Muscle of leg (tissue), 11 donors: ENCODE results near the gene CPA4. TPM values are rescaled to one million over a fixed set of nuclear protein-coding genes. Genes with fewer than 3 reads are reported as not detected.
"Not testable (repeated sequence)": the region's sequence is repeated elsewhere in the genome, so short reads cannot be mapped to it uniquely, and the experiment has no call there.

Experiments used
- DNase-seq: peaks from one replicate; pipeline ENCODE4 v3.0.0; 2013
- H3K27ac ChIP-seq: one replicate; pipeline ENCODE4 v1.5.1; 2013; ENCODE audit warnings: mild to moderate bottlenecking, low read length, control low read depth
- H3K27me3 ChIP-seq: one replicate; pipeline ENCODE4 v1.6.1; 2013; ENCODE audit warnings: low read length; ENCODE audit not compliant: control insufficient read depth, insufficient read depth
- H3K36me3 ChIP-seq: one replicate; pipeline ENCODE4 v1.6.1; 2013; ENCODE audit warnings: low read length; ENCODE audit not compliant: control insufficient read depth, insufficient read depth
- H3K4me1 ChIP-seq: one replicate; pipeline ENCODE4 v1.6.1; 2013; ENCODE audit warnings: low read length; ENCODE audit not compliant: control insufficient read depth, insufficient read depth
- H3K4me3 ChIP-seq: one replicate; pipeline ENCODE4 v1.5.1; 2013; ENCODE audit warnings: low read length, control low read depth
- H3K9me3 ChIP-seq: replicated peaks from 2 replicates; pipeline ENCODE4 v1.6.1; 2013; ENCODE audit warnings: low read depth, low read length; ENCODE audit not compliant: control insufficient read depth
- WGBS: methylation state at CpG from one replicate; pipeline ENCODE4 v1.1.5; 2013; ENCODE audit warnings: missing lambda C conversion rate; ENCODE audit not compliant: insufficient coverage; 5-methylcytosine and 5-hydroxymethylcytosine counted together
- polyA plus RNA-seq, 8 donors: library from polyadenylated mRNA; unstranded; fragments of 120-200 nt; gene quantifications; one replicate each; pipeline versions ENCODE4 v1.2.1 to v1.2.3, GENCODE V29; 2013; ENCODE audit warnings: inconsistent platforms in 1 of 8, low replicate concordance in 1 of 8; ENCODE audit not compliant: insufficient read length in 8 of 8, insufficient read depth in 1 of 8
- total RNA-seq: library from RNA; stranded (reverse); fragments of 120-200 nt; gene quantifications from one replicate; pipeline ENCODE4 v1.2.4, GENCODE V29; 2013

Gene CPA4
- total and polyA plus RNA-seq, 9 donors, result 0.87 to 3.1 (median 1.3) TPM

GRCh38 chr7:130321542-130322229 lies 28.7 kb downstream of the CPA4 start:
- H3K27me3 ChIP-seq, DNase-seq, H3K27ac ChIP-seq, H3K4me3 ChIP-seq, H3K9me3 ChIP-seq, H3K4me1 ChIP-seq, H3K36me3 ChIP-seq: not testable (repeated sequence)
- no CpG with 5 or more reads among the region's 3 CpGs for WGBS

DNA sequence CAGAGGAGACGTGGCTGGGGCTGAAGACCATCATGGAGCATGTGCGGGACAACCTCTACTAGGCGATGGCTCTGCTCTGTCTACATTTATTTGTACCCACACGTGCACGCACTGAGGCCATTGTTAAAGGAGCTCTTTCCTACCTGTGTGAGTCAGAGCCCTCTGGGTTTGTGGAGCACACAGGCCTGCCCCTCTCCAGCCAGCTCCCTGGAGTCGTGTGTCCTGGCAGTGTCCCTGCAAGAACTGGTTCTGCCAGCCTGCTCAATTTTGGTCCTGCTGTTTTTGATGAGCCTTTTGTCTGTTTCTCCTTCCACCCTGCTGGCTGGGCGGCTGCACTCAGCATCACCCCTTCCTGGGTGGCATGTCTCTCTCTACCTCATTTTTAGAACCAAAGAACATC lies 29.7 kb downstream of the CPA4 start:
- Histone ChIP-seq H3K36me3 (no peaks in the 10 kb centered on the region), H3K27ac (no peak overlapping the region), H3K4me1 (peaks cover 8% of the 10 kb centered on the region), H3K4me3 (no peak overlapping the region), H3K27me3 (no peaks in the 10 kb centered on the region), H3K9me3 (no peaks in the 10 kb centered on the region)
- 87% methylated on average over 7 of the region's 7 CpGs for whole genome bisulfite sequencing
- DNase-seq, result no peak

GRCh38 chr7:130324306-130324943 lies 31.5 kb downstream of the CPA4 start:
- Histone ChIP-seq H3K4me1 (peaks cover 2% of the 10 kb centered on the region), H3K36me3 (no peaks in the 10 kb centered on the region), H3K4me3 (no peak overlapping the region), H3K27ac (peak overlapping the region; percentile 7), H3K9me3 (no peaks in the 10 kb centered on the region), H3K27me3 (no peaks in the 10 kb centered on the region)
- DNase-seq, result no peak
- 92% methylated on average over 6 of the region's 10 CpGs for WGBS

DNA sequence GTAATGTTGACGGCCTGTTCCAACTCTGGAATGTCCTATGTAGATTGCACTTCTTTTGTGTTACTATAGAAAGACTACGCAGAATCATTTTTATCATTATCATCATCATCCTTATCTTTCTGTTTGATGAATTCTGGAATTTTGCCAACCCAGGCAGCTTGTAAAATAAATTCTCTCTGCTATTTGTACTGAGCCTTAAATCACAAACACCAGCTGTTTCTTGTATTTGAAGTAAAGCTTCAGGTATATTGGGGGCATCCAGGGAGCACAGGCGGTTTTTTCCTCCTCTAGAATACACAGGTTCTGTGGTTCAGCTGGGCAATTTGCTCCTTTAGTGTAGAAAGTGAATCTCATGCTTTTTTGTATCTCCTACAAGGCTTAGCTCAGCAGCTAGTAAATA lies 36.7 kb downstream of the CPA4 start:
- no peaks in the 10 kb centered on the region for H3K9me3 ChIP-seq
- no peaks in the 10 kb centered on the region for H3K27me3 ChIP-seq
- no peak overlapping the region for H3K4me3 ChIP-seq
- no peak overlapping the region for H3K27ac ChIP-seq
- WGBS, result no CpG with 5 or more reads among the region's 3 CpGs
- DNase-seq, result no peak
- peaks cover 3% of the 10 kb centered on the region for H3K4me1 ChIP-seq
- no peaks in the 10 kb centered on the region for H3K36me3 ChIP-seq

DNA sequence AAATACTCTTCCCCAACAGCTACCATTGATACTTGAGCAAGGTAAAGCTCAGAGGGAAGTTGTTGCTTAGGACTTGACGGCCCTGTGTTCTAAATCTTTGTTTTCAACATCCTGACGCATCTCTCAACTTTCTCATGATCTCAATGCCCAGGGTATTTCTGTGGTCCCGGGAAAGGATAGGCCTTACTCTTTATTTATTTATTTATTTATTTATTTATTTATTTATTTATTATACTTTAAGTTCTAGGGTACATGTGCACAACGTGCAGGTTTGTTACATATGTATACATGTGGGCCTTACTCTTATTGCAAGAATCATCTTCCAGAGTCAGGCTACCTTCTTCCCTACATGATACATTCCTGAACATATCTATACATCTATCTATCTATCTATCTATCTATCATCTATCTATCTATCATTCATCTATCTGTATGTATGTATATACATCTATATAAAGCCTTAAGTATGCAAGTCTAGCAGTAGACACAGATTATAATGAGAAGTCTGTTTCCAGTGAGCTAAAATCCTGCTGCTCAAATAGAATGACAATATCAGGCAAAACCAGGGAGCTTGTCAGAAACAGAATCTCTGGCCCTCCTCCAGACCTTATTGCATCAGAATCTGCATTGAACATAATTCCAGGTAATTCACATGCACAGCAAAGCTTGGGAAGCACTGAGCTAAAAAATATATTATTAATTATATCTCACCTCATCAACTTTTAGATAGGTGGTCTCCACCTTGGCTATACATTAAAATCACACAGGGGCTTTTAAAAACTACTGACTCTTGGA lies 39.5 kb downstream of the CPA4 start:
- WGBS, result no CpG with 5 or more reads among the region's 4 CpGs
- no peaks in the 10 kb centered on the region for H3K9me3 ChIP-seq
- peaks cover 3% of the 10 kb centered on the region for H3K4me1 ChIP-seq
- H3K27ac ChIP-seq, result no peak overlapping the region
- H3K27me3 ChIP-seq, result no peaks in the 10 kb centered on the region
- no peaks in the 10 kb centered on the region for H3K36me3 ChIP-seq
- no peak overlapping the region for H3K4me3 ChIP-seq
- peak; percentile 51 for DNase-seq

DNA sequence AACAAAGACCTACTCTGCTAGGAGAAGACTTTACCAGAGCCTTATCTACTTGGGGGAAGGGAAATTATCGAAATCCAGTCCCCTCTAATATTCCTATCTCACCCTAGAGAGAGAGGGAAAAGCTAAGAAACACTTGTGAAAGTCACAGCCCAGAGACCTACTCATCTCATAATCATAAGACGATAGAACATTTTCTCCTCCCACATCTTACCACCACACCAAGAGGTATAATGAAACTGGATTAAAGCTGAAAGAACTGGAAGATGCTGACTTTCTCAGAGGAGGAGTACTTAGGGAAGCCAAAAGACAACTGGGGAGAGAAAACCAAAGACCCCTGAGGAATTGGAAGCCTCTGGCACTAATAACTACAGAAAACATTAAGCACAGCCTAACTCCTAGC lies 40.9 kb downstream of the CPA4 start:
- Histone ChIP-seq H3K4me3 (no peak overlapping the region), H3K36me3 (no peaks in the 10 kb centered on the region), H3K27me3 (no peaks in the 10 kb centered on the region), H3K9me3 (no peaks in the 10 kb centered on the region), H3K27ac (peak overlapping the region; percentile 74), H3K4me1 (peaks cover 3% of the 10 kb centered on the region)
- DNase-seq, result peak; percentile 74
- no CpG with 5 or more reads among the region's 2 CpGs for WGBS

DNA sequence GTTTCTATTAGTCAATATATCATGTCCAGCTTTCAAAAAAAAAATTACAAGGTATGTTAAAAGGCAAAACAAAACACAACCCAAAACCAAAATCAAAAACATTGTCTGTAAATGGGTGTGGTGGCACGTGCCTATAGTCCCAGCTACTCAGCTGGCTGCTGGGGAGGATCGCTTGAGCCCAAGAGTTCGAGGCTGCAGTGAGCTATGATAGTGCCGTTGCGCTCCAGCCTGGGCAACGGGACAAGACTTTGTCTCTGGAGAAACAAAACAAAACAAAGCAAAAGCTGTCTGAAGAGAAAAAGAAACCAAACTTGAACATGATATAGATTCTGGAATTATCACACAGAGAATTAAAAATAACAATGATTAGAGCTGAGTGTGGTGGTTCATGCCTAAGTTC lies 41.3 kb downstream of the CPA4 start:
- Histone ChIP-seq H3K27me3 (no peaks in the 10 kb centered on the region), H3K27ac (peak overlapping the region; percentile 77), H3K36me3 (no peaks in the 10 kb centered on the region), H3K4me3 (no peak overlapping the region), H3K9me3 (no peaks in the 10 kb centered on the region), H3K4me1 (peaks cover 3% of the 10 kb centered on the region)
- 22% methylated on average over 4 of the region's 6 CpGs for WGBS
- peak; percentile 94 for DNase-seq

DNA sequence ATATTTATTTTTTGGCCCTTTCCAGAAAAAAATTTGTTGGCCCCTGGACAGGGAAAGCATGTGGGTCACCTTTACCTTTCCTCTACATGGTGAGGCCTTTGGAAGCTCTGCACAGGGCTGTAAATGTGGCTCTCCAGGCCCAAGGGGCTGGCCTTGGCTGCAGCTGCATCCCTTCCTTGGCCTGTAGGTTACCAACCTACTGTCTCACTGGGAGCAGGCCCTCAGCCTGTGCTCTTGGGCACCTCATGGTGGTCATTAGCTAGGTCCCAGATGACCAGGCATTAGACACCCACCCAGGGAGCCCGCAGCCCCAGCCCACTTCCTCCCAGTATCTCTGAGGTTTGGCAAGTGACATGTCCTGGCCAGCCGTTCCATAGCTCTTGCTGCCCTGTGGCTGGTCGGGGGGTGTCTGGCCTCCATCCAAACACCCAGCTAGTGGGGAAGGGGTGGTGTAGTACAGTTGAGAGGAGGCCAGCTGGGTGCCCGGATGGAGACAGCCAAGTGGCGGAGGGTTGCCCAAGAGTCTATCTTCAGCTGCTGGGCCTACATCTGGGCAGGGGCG lies 44.5 kb downstream of the CPA4 start:
- H3K27me3 ChIP-seq, result no peaks in the 10 kb centered on the region
- H3K36me3 ChIP-seq, result no peaks in the 10 kb centered on the region
- no peak for DNase-seq
- H3K4me1 ChIP-seq, result peaks cover 3% of the 10 kb centered on the region
- H3K4me3 ChIP-seq, result no peak overlapping the region
- WGBS, result 74% methylated on average over 4 of the region's 6 CpGs
- H3K27ac ChIP-seq, result no peak overlapping the region
- peaks cover 4% of the 10 kb centered on the region for H3K9me3 ChIP-seq

- Histone ChIP-seq H3K36me3 (no peaks in the 10 kb centered on the region), H3K27me3 (no peaks in the 10 kb centered on the region), H3K9me3 (peaks cover 4% of the 10 kb centered on the region), H3K4me3 (no peak overlapping the region), H3K4me1 (peaks cover 3% of the 10 kb centered on the region), H3K27ac (peak overlapping the region; percentile 53)
- WGBS, result 50% methylated on average over 1 of the region's 3 CpGs
- no peak for DNase-seq
Observed at GRCh38 chr7:130338233-130338632, 45.3 kb downstream of the CPA4 start.

- Histone ChIP-seq H3K9me3 (peaks cover 4% of the 10 kb centered on the region), H3K4me3 (no peak overlapping the region), H3K27ac (no peak overlapping the region), H3K27me3 (no peaks in the 10 kb centered on the region), H3K36me3 (no peaks in the 10 kb centered on the region), H3K4me1 (peaks cover 25% of the 10 kb centered on the region)
- DNase-seq, result no peak
- no CpG with 5 or more reads among the region's 4 CpGs for WGBS
Observed at GRCh38 chr7:130341882-130342281, 48.9 kb downstream of the CPA4 start.
